HepG2 (cell line): ENCODE measurements around the gene ZFP14. TPM values are rescaled to one million over a fixed set of nuclear protein-coding genes. Genes with fewer than 3 reads are reported as not detected.

Source experiments
- E2F5 ChIP-seq: sonication (generic); formaldehyde crosslinking; conservative IDR thresholded peaks from 2 replicates; pipeline ENCODE4 v1.4.0; 2020; ENCODE audit warnings: missing genetic modification reagents
- GRHL1 ChIP-seq: sonication (generic); formaldehyde crosslinking; conservative IDR thresholded peaks from 2 replicates; pipeline ENCODE4 v1.8.0; 2022; ENCODE audit warnings: missing genetic modification reagents
- MEIS2 ChIP-seq: sonication (generic); formaldehyde crosslinking; IDR thresholded peaks from 2 replicates; pipeline ENCODE4 v1.9.0; 2021; ENCODE audit warnings: mild to moderate bottlenecking, missing genetic modification reagents
- MXD4 ChIP-seq: IDR thresholded peaks from 2 replicates; pipeline ENCODE4 v1.6.1; 2016; ENCODE audit warnings: mild to moderate bottlenecking, missing biosample characterization, missing genetic modification reagents
- MXI1 ChIP-seq: IDR thresholded peaks from 3 replicates; pipeline ENCODE4 v1.6.1; 2012; ENCODE audit warnings: low read depth, low read length, inconsistent platforms, borderline replicate concordance
- PHF5A ChIP-seq: IDR thresholded peaks from one replicate; pipeline ENCODE4 v1.6.1; 2018; ENCODE audit warnings: low read depth, missing genetic modification reagents; ENCODE audit not compliant: unreplicated experiment
- RXRA ChIP-seq: sonication (generic); formaldehyde crosslinking; IDR thresholded peaks from 2 replicates; pipeline ENCODE4 v1.5.1; 2020; ENCODE audit warnings: missing genetic modification reagents
- SCMH1 ChIP-seq: sonication (generic); formaldehyde crosslinking; IDR thresholded peaks from 2 replicates; pipeline ENCODE4 v1.9.0; 2021; ENCODE audit warnings: missing genetic modification reagents, mild to moderate bottlenecking, borderline replicate concordance
- SIX4 ChIP-seq: sonication (generic); formaldehyde crosslinking; IDR thresholded peaks from 2 replicates; pipeline ENCODE4 v1.4.0; 2020; ENCODE audit warnings: missing genetic modification reagents
- THAP7 ChIP-seq: sonication (generic); formaldehyde crosslinking; IDR thresholded peaks from 2 replicates; pipeline ENCODE4 v1.8.1; 2023; ENCODE audit warnings: mild to moderate bottlenecking, missing genetic modification reagents
- ZBTB38 ChIP-seq: sonication (generic); formaldehyde crosslinking; IDR thresholded peaks from 2 replicates; pipeline ENCODE4 v1.5.1; 2020; ENCODE audit warnings: mild to moderate bottlenecking, missing genetic modification reagents
- ZNF512 ChIP-seq: sonication (generic); formaldehyde crosslinking; IDR thresholded peaks from 2 replicates; pipeline ENCODE4 v1.4.0; 2020; ENCODE audit warnings: mild to moderate bottlenecking, missing genetic modification reagents
- ZNF513 ChIP-seq: sonication (generic); formaldehyde crosslinking; conservative IDR thresholded peaks from 2 replicates; pipeline ENCODE4 v1.5.0; 2020; ENCODE audit warnings: missing genetic modification reagents
- ZNF609 ChIP-seq: sonication (generic); formaldehyde crosslinking; IDR thresholded peaks from 2 replicates; pipeline ENCODE4 v1.4.0; 2020; ENCODE audit warnings: mild to moderate bottlenecking, missing genetic modification reagents, borderline replicate concordance
- ZNF674 ChIP-seq: sonication (generic); formaldehyde crosslinking; IDR thresholded peaks from 2 replicates; pipeline ENCODE4 v1.5.0; 2020; ENCODE audit warnings: low read depth, mild to moderate bottlenecking, missing genetic modification reagents
- ZNF850 ChIP-seq: sonication (generic); formaldehyde crosslinking; conservative IDR thresholded peaks from 2 replicates; pipeline ENCODE4 v1.9.0; 2021; ENCODE audit warnings: mild to moderate bottlenecking, missing genetic modification reagents
- polyA plus RNA-seq, 8 experiments: library from polyadenylated mRNA; depleted of rRNA in 3 of 8; stranded (reverse) in 7 of 8; unstranded in 1 of 8; fragments of >200 nt; fragmentation: Illumina TruSeq in 4 of 8; extraction: Trizol in 4 of 8; gene quantifications; 2 replicates each; pipeline versions ENCODE4 v1.2.1 to v1.2.3, GENCODE V29; 2011 to 2016; ENCODE audit warnings: low read depth in 4 of 8, missing spikeins in 1 of 8, mixed read lengths in 1 of 8; ENCODE audit not compliant: insufficient read depth in 1 of 8
- total RNA-seq, 5 experiments: library from RNA; depleted of rRNA; stranded (reverse); fragments of >200 nt; fragmentation: Illumina TruSeq; extraction: Trizol; gene quantifications; 2 replicates each; pipeline ENCODE4 v1.2.3, GENCODE V29; 2016; ENCODE audit warnings: low read depth in 1 of 5

The ZFP14 gene
- total and polyA plus RNA-seq, 2 of the 13 experiments (the other 11 are each of a cell fraction or from before 2014, with no cell fraction given) = 2.0 to 5.0 TPM

- no peak for TF ChIP-seq THAP7 (CRISPR knock-in tag)
- no peak for TF ChIP-seq ZNF512 (CRISPR knock-in tag)
- TF ChIP-seq E2F5 (CRISPR knock-in tag) = no peak
- TF ChIP-seq RXRA (CRISPR knock-in tag) = no peak
- no peak for TF ChIP-seq PHF5A (CRISPR knock-in tag)
- TF ChIP-seq ZNF513 (CRISPR knock-in tag) = no peak
- TF ChIP-seq SIX4 (CRISPR knock-in tag) = no peak
- TF ChIP-seq GRHL1 = no peak
- TF ChIP-seq ZNF850 = no peak
- no peak; the same call in 2 of the 3 replicates for TF ChIP-seq MXI1
- no peak for TF ChIP-seq MXD4 (CRISPR knock-in tag)
- TF ChIP-seq ZNF674 (CRISPR knock-in tag) = no peak
- no peak for TF ChIP-seq SCMH1
- TF ChIP-seq MEIS2 = peak; percentile 6; the same call in 1 of the 2 replicates
- no peak for TF ChIP-seq ZNF609
- TF ChIP-seq ZBTB38 (CRISPR knock-in tag) = peak; percentile 47; the same call in 1 of the 2 replicates
These were observed 39.4 kb upstream of the ZFP14 start, which contains the start of gene ZFP82 (continued) for GRCh38 chr19:36418287-36419001.
